K562 (cell line): Measurements from ENCODE around the gene NT5DC4. TPM values are rescaled to one million over a fixed set of nuclear protein-coding genes. Genes with fewer than 3 reads are reported as not detected.

Experiments
- BHLHE40 ChIP-seq: IDR thresholded peaks from 2 replicates; pipeline ENCODE4 v1.6.1; 2011; ENCODE audit warnings: low read length, improper control_type of control experiment
- CHD1 ChIP-seq: fragments of 200-600 bp; sonication (generic); IDR thresholded peaks from one replicate; pipeline ENCODE4 v1.6.1; 2012; ENCODE audit warnings: mild to moderate bottlenecking, moderate library complexity, low read length, inconsistent platforms
- CREM ChIP-seq: IDR thresholded peaks from 2 replicates; pipeline ENCODE4 v1.6.1; 2014; ENCODE audit warnings: antibody characterized with exemption, low read depth
- DACH1 ChIP-seq: fragments of 450-650 bp; IDR thresholded peaks from 2 replicates; pipeline ENCODE4 v1.6.1; 2018; ENCODE audit not compliant: partially characterized antibody
- GABPA ChIP-seq: fragments of 200-800 bp; sonication (Bioruptor generic); conservative IDR thresholded peaks from 2 replicates; pipeline ENCODE4 v1.6.1; 2016; ENCODE audit warnings: low read depth, missing genetic modification characterization, missing compliant biosample characterization
- GTF2B ChIP-seq: IDR thresholded peaks from 2 replicates; pipeline ENCODE4 v1.6.1; 2011; ENCODE audit not compliant: insufficient read length; ENCODE audit errors: extremely low read depth
- IRF2 ChIP-seq: sonication (generic); formaldehyde crosslinking; IDR thresholded peaks from 2 replicates; pipeline ENCODE4 v1.8.1; 2022; ENCODE audit warnings: mild to moderate bottlenecking, missing genetic modification reagents
- KDM5B ChIP-seq: fragments of 200-600 bp; sonication (generic); IDR thresholded peaks from 2 replicates; pipeline ENCODE4 v1.6.1; 2012; ENCODE audit warnings: low read depth, mild to moderate bottlenecking, moderate library complexity, low read length, control low read depth, inconsistent platforms; ENCODE audit not compliant: insufficient replicate concordance
- KLF10 ChIP-seq: fragments of 250-450 bp; sonication (Bioruptor Pico); IDR thresholded peaks from 2 replicates; pipeline ENCODE4 v1.6.1; 2021; ENCODE audit warnings: matching md5 sums
- NR2C1 ChIP-seq, 2 experiments: fragments of 450-650 bp; IDR thresholded peaks; 2 replicates each; pipeline ENCODE4 v1.6.1; 2017; ENCODE audit warnings: mild to moderate bottlenecking in 2 of 2, antibody characterized with exemption in 1 of 2, inconsistent platforms in 1 of 2, missing compliant biosample characterization in 1 of 2, missing genetic modification characterization in 1 of 2
- PCBP1 ChIP-seq: fragments of 200-400 bp; formaldehyde crosslinking; IDR thresholded peaks from 2 replicates; pipeline ENCODE4 v1.6.1; 2018; ENCODE audit warnings: mild to moderate bottlenecking, low read depth, low read length; ENCODE audit not compliant: poor library complexity, severe bottlenecking
- POLR2H ChIP-seq: IDR thresholded peaks from 2 replicates; pipeline ENCODE4 v1.6.1; 2016; ENCODE audit warnings: missing genetic modification characterization, low read depth, mild to moderate bottlenecking, control low read depth, missing compliant biosample characterization, moderate library complexity
- RCOR1 ChIP-seq, 2 experiments: IDR thresholded peaks; 2 replicates each; pipeline ENCODE4 v1.6.1; 2012; ENCODE audit warnings: low read depth in 2 of 2, low read length in 2 of 2, borderline replicate concordance in 1 of 2, improper control_type of control experiment in 1 of 2
- SMARCA4 ChIP-seq: fragments of 450-650 bp; IDR thresholded peaks from 2 replicates; pipeline ENCODE4 v1.6.1; 2016
- TAF9B ChIP-seq: fragments of 450-650 bp; IDR thresholded peaks from 2 replicates; pipeline ENCODE4 v1.6.1; 2018; ENCODE audit warnings: mild to moderate bottlenecking; ENCODE audit not compliant: partially characterized antibody
- TOE1 ChIP-seq, 2 experiments: fragments of 450-650 bp in 1 of 2; sonication (generic) in 1 of 2; formaldehyde crosslinking in 1 of 2; IDR thresholded peaks; 2 replicates each; pipeline versions ENCODE4 v1.7.1 to v1.8.0; 2016 to 2022; ENCODE audit warnings: borderline replicate concordance in 2 of 2, mild to moderate bottlenecking in 2 of 2, antibody characterized with exemption in 1 of 2, inconsistent platforms in 1 of 2, low read depth in 1 of 2, missing genetic modification reagents in 1 of 2, moderate library complexity in 1 of 2
- ZBTB43 ChIP-seq: sonication (generic); formaldehyde crosslinking; IDR thresholded peaks from 2 replicates; pipeline ENCODE4 v1.8.0; 2023; ENCODE audit warnings: mild to moderate bottlenecking, missing genetic modification reagents
- ZNF140 ChIP-seq: fragments of 250-450 bp; sonication (Bioruptor Pico); IDR thresholded peaks from 2 replicates; pipeline ENCODE4 v1.8.0; 2021; ENCODE audit warnings: moderate library complexity, mild to moderate bottlenecking, inconsistent platforms
- ZNF3 ChIP-seq: fragments of 250-450 bp; sonication (Bioruptor Pico); IDR thresholded peaks from 2 replicates; pipeline ENCODE4 v1.5.0; 2021; ENCODE audit warnings: mild to moderate bottlenecking, moderate library complexity
- ZNF561 ChIP-seq: fragments of 450-650 bp; formaldehyde crosslinking; conservative IDR thresholded peaks from 2 replicates; pipeline ENCODE4 v1.4.0; 2020; ENCODE audit warnings: mild to moderate bottlenecking, moderate library complexity
- ZNF668 ChIP-seq: fragments of 250-450 bp; sonication (Bioruptor Pico); IDR thresholded peaks from 2 replicates; pipeline ENCODE4 v1.8.0; 2022; ENCODE audit warnings: mild to moderate bottlenecking, inconsistent platforms
- polyA plus RNA-seq, 8 experiments: library from polyadenylated mRNA; depleted of rRNA in 4 of 8; stranded (reverse) in 5 of 8; unstranded in 3 of 8; fragments of >200 nt; fragmentation: Nextera tagmentation in 2 of 8; fragmentation: Illumina TruSeq in 1 of 8; extraction: Ambion mirVana in 2 of 8; extraction: Trizol in 1 of 8; gene quantifications; 2 replicates each; pipeline versions ENCODE4 v1.2.1 to v1.2.3, GENCODE V29; 2011 to 2014; ENCODE audit warnings: inconsistent platforms in 1 of 8, missing spikeins in 1 of 8
- total RNA-seq, 7 experiments: library from RNA; depleted of rRNA in 6 of 7; stranded (reverse); fragments of >200 nt in 6 of 7; fragmentation: Illumina TruSeq in 2 of 7; extraction: Trizol in 2 of 7; gene quantifications; 2 replicates each; pipeline versions ENCODE4 v1.2.1 to v1.2.3, GENCODE V29; 2011 to 2021; ENCODE audit warnings: low replicate concordance in 1 of 7
- TF ChIP-seq, protein P1 (sequence below): sonication (generic); formaldehyde crosslinking; IDR thresholded peaks from 2 replicates; pipeline ENCODE4 v1.8.1; 2023; ENCODE audit warnings: mild to moderate bottlenecking, missing genetic modification reagents, moderate library complexity
- TF ChIP-seq, protein P2 (sequence below): fragments of 450-650 bp; IDR thresholded peaks from one replicate; pipeline ENCODE4 v1.6.1; 2018; ENCODE audit warnings: mild to moderate bottlenecking, moderate library complexity; ENCODE audit not compliant: partially characterized antibody

The NT5DC4 gene
- total and polyA plus RNA-seq, 9 of the 15 experiments (the other 6 are each of a cell fraction or from before 2014, with no cell fraction given), result 0.44 to 6.9 (median 2.5) TPM

DNA sequence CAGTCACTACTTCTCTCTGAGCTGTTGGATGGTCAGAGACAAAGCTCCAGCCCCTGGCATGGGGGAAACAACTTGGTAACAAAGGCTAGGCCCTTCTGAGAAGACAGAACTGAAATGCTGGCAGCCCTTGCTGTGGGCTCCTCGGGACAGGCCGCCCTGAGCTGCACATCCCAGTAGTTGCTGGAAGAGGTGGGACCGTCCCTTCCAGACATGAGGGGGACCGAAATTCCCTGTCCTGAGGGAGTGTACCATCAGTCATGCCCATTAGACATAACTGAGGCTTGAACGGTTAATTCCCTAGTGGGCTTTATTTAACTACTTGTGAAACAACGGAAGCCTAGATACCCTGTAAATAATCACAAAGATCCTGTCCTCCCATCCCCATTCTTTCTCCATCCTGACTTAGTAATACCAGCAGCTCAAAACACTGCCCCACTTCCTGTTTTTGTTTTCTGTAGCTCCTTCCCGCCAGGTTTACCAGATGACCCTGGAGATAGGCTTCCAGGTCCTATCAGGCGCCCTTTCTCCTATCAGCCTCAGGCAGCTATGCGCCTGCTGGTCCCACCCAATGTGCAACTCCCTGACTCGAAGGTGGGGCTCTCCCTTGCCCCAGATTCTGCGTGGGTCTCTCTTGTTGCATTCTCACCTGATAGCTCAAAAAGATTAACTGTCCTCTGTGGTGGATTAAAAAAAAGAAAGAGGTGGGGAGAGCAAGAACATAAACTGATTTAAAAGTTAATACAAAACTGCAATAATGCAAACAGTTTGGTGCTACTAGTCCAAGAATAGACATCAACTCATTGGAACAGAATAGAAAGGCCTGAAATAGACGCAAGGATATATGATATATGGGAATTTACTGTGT, 37.0 kb upstream of the NT5DC4 start (continued):
- TF ChIP-seq, protein P1, sequence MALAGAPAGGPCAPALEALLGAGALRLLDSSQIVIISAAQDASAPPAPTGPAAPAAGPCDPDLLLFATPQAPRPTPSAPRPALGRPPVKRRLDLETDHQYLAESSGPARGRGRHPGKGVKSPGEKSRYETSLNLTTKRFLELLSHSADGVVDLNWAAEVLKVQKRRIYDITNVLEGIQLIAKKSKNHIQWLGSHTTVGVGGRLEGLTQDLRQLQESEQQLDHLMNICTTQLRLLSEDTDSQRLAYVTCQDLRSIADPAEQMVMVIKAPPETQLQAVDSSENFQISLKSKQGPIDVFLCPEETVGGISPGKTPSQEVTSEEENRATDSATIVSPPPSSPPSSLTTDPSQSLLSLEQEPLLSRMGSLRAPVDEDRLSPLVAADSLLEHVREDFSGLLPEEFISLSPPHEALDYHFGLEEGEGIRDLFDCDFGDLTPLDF (CRISPR knock-in tag), result peak; percentile 95
- no peak for TF ChIP-seq CHD1
- TF ChIP-seq TAF9B, result no peak
- TF ChIP-seq PCBP1, result no peak
- TF ChIP-seq, protein P2, sequence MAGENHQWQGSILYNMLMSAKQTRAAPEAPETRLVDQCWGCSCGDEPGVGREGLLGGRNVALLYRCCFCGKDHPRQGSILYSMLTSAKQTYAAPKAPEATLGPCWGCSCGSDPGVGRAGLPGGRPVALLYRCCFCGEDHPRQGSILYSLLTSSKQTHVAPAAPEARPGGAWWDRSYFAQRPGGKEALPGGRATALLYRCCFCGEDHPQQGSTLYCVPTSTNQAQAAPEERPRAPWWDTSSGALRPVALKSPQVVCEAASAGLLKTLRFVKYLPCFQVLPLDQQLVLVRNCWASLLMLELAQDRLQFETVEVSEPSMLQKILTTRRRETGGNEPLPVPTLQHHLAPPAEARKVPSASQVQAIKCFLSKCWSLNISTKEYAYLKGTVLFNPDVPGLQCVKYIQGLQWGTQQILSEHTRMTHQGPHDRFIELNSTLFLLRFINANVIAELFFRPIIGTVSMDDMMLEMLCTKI, result no peak
- TF ChIP-seq ZBTB43 (CRISPR knock-in tag), result no peak
- peak; percentile 60; the same call in 1 of the 2 replicates for TF ChIP-seq TOE1 (IDR thresholded peaks at IDR 0.05; ENCODE audit: borderline replicate concordance)
- TF ChIP-seq TOE1 (CRISPR knock-in tag; IDR thresholded peaks at IDR 0.05; ENCODE audit: borderline replicate concordance, low read depth), result no peak
- no peak for TF ChIP-seq ZNF561 (CRISPR knock-in tag)
- no peak for TF ChIP-seq POLR2H (tag)
- TF ChIP-seq ZNF668, result no peak
- TF ChIP-seq NR2C1 (IDR thresholded peaks at IDR 0.05), result peak; percentile 83
- peak; percentile 92 for TF ChIP-seq NR2C1 (tag; IDR thresholded peaks at IDR 0.05)
- peak; percentile 59 for TF ChIP-seq BHLHE40
- TF ChIP-seq RCOR1 (IDR thresholded peaks at IDR 0.05; ENCODE audit: borderline replicate concordance in 1 of 2, low read depth in 2 of 2, low read length in 2 of 2), result peak; percentile 92 to 97; a peak in 3 of 4 replicates
- TF ChIP-seq SMARCA4, result peak; percentile 92
- no peak for TF ChIP-seq IRF2 (CRISPR knock-in tag)
- peak; percentile 67 for TF ChIP-seq GABPA (tag)
- TF ChIP-seq GTF2B, result no peak
- peak; percentile 53 for TF ChIP-seq DACH1
- TF ChIP-seq ZNF3 (CRISPR knock-in tag), result no peak
- no peak for TF ChIP-seq KLF10 (CRISPR knock-in tag)
- TF ChIP-seq ZNF140 (CRISPR knock-in tag), result no peak
- TF ChIP-seq KDM5B, result no peak
- peak; percentile 78 for TF ChIP-seq CREM
